Right lobe of liver (tissue), 6 donors: Measurements from ENCODE around the gene KDM2B. TPM values are rescaled to one million over a fixed set of nuclear protein-coding genes. Genes with fewer than 3 reads are reported as not detected.

ENCODE experiments used
- ATAC-seq, 4 donors: fragments of 200-7000 bp; cut with Tn5 transposase; one replicate each; pipeline ENCODE4 v1.9.1; 2020; ENCODE audit warnings: mild to moderate bottlenecking in 4 of 4, moderate library complexity in 4 of 4
- DNase-seq, 3 donors: peaks; one replicate each; pipeline ENCODE4 v3.0.0-alpha.2; 2020
- H3K27ac ChIP-seq, 3 donors: fragments of 200-600 bp; one replicate each; pipeline ENCODE4 v1.8.0; 2022
- H3K27me3 ChIP-seq, 2 donors: fragments of 200-600 bp; one replicate each; pipeline ENCODE4 v1.8.0; 2022
- H3K36me3 ChIP-seq, 4 donors: fragments of 200-600 bp; sonication (generic) in 1 of 4; one replicate each; pipeline versions ENCODE4 v1.5.1 to v1.8.0; 2017 to 2022; ENCODE audit warnings: control low read depth in 1 of 4
- H3K4me1 ChIP-seq, 4 donors: fragments of 200-600 bp; sonication (generic) in 1 of 4; one replicate each; pipeline versions ENCODE4 v1.5.1 to v1.8.0; 2017 to 2022; ENCODE audit warnings: control low read depth in 1 of 4
- H3K4me3 ChIP-seq, 3 donors: fragments of 200-600 bp; one replicate each; pipeline ENCODE4 v1.8.0; 2022
- H3K9me3 ChIP-seq, 4 donors: fragments of 200-600 bp; sonication (generic) in 1 of 4; one replicate each; pipeline versions ENCODE4 v1.5.1 to v1.8.0; 2017 to 2022; ENCODE audit warnings: control low read depth in 1 of 4
- POLR2A ChIP-seq: fragments of 450-650 bp; IDR thresholded peaks from one replicate; pipeline ENCODE4 v1.6.1; 2017; ENCODE audit warnings: antibody characterized with exemption, mild to moderate bottlenecking
- WGBS: methylation state at CpG from one replicate; pipeline ENCODE4 v1.1.6; 2018; ENCODE audit warnings: low coverage, low lambda C conversion rate; ENCODE audit not compliant: insufficient coverage; ENCODE audit errors: missing lambda C conversion rate; 5-methylcytosine and 5-hydroxymethylcytosine counted together
- intact Hi-C, 2 donors: fragments of 100-400 bp; cut with DNase I; formaldehyde crosslinking; loops; one replicate each; pipeline versions ENCODE4 v1.11.2 to v1.14.1; 2022
- total RNA-seq, 6 experiments: library from RNA; depleted of rRNA in 2 of 6; stranded (reverse); fragments of >200 nt in 2 of 6; fragmentation: NEBNext Ultra II Directional in 3 of 6; extraction: Animal tissue kit (Norgen Biotek cat#: 25700) in 3 of 6; gene quantifications; one replicate each; pipeline versions ENCODE4 v1.1.0 to v1.2.4, GENCODE V29; 2016 to 2023
- TF ChIP-seq, protein P1 (sequence below), 4 donors: fragments of 200-600 bp in 3 of 4; fragments of 450-650 bp in 1 of 4; IDR thresholded peaks; one replicate each; pipeline versions ENCODE4 v1.5.1 to v1.8.0; 2016 to 2022; ENCODE audit warnings: antibody characterized with exemption in 4 of 4, mild to moderate bottlenecking in 2 of 4
- donor health status: DM: no; HTN: yes; CAD: no.
- donor health status: DM: no; HTN: no; CAD: no.
- donor health status: DM: no; HTN: no; CAD: no.
- donor health status: DM: no; HTN: yes; CAD: no.
- donor health status: DM: no; HTN: yes; CAD: no.

KDM2B gene
- total RNA-seq, 6 experiments from 2014 or later, result 4.8 to 22.8 (median 9.8) TPM

DNA sequence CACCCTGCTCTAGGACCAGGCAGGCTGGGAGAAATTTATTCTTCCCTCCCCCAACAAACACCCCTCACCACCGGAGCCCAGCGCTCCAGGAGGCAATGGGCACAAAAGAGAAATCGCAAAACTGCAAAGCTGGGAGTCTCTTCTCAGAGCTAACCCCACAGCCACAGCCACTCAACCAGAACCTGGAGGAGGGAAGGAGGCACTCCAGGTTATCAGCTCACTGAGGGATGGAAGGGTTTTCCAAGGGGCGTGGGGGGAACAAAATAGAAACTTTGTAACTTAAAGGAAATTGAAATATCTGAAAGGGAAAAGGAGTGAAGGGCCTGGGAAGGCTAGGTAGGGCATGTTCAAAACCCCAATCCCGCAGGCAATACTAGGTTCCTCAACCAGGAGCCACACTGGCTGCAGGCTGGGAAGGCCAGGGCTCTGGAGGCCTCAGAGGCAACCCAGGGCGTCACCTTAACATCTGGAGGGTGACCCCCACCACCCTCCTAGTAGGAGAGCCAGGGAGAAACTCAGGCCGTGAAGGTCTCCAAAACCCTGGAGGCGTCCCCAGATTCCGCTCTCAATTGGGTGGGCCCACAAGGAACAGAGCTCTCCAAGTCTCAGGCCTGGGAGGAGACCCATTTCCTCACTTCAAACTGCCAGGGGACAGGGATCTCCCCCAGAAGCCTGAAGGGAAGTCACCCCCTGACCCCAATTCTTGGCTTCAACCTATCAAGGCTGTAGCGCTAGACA, 3.2 kb downstream of the KDM2B start:
- Histone ChIP-seq H3K36me3 (no peaks in the 10 kb centered on the region), H3K9me3 (no peaks in the 10 kb centered on the region), H3K4me3 (no peak overlapping the region), H3K4me1 (no peaks in the 10 kb centered on the region), H3K27me3 (no peaks in the 10 kb centered on the region), H3K27ac (no peak overlapping the region)
- TF ChIP-seq, protein P1, sequence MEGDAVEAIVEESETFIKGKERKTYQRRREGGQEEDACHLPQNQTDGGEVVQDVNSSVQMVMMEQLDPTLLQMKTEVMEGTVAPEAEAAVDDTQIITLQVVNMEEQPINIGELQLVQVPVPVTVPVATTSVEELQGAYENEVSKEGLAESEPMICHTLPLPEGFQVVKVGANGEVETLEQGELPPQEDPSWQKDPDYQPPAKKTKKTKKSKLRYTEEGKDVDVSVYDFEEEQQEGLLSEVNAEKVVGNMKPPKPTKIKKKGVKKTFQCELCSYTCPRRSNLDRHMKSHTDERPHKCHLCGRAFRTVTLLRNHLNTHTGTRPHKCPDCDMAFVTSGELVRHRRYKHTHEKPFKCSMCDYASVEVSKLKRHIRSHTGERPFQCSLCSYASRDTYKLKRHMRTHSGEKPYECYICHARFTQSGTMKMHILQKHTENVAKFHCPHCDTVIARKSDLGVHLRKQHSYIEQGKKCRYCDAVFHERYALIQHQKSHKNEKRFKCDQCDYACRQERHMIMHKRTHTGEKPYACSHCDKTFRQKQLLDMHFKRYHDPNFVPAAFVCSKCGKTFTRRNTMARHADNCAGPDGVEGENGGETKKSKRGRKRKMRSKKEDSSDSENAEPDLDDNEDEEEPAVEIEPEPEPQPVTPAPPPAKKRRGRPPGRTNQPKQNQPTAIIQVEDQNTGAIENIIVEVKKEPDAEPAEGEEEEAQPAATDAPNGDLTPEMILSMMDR (IDR thresholded peaks at IDR 0.05), result no peak
- TF ChIP-seq POLR2A, result no peak
- intact Hi-C loops, result no loop called here
- DNase-seq, result no peak
- no peak for ATAC-seq
- whole genome bisulfite sequencing, result 100% methylated on average over 1 of the region's 10 CpGs

DNA sequence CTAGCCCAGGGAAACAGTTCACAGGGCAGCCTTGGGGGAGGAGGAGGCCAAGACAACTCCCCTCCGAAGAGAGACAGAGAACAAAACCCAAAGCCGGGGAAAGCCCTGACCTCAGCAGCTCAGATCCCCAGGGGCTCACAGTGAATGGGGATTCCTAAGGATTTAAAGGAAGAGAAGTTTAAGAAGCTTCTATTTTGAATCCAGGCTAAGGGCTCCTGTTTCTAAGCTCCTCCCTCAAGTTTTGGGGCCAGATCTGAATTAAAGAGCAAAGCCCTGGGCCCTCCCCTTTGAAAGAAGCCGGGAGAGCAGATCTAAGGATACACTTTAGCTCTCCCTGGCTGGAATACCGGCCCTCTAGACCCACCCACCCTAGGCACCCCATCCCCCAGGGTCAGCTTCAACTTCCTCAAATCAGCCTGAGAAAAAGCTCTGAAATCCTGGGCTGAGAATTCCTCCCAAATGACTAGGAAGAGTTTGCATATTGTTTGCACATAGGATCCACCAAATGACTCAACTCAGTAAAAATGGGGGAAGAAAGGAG, 3.9 kb downstream of the KDM2B start:
- no peaks in the 10 kb centered on the region for H3K27me3 ChIP-seq
- H3K9me3 ChIP-seq, result no peaks in the 10 kb centered on the region
- intact Hi-C loops, result no loop called here
- WGBS, result 53% methylated on average over 3 of the region's 4 CpGs
- H3K4me3 ChIP-seq, result no peak overlapping the region
- DNase-seq (no peak), ATAC-seq (no peak)
- H3K4me1 ChIP-seq, result no peaks in the 10 kb centered on the region
- H3K27ac ChIP-seq, result no peak overlapping the region
- H3K36me3 ChIP-seq, result no peaks in the 10 kb centered on the region
- TF ChIP-seq, protein P1 (IDR thresholded peaks at IDR 0.05), result no peak
- no peak for TF ChIP-seq POLR2A

DNA sequence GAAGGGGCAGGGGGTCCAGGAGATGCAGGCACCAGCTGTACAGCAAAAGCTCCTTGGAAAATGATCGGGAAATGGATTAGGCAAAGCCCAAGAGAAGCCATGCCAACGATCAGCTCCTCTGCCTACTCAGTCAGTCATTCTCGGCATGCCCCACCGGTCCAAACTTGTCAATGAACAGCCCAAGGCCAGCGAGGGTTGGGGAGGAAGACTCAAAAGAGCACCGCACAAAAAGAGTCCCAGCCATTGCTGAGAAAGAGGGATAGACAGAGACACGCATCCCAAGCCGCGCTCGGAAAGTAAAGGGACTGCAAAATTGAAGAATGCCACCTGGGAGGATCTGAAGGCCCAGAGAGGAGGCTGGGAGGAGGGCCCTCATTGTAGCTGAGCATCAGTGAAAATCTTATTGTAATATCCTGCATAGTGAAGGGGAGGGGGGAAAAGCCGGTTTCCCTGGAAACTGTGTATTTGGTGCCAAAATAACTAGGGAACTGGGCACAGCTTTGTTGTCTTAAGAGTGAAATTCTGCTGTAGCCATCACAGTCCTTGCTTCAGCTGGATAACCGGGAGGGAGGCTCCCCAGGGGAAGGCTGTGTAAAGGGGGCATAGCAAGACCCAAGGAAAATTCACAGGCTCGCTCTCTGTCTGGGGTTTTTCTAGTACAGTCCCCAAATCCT, 4.7 kb downstream of the KDM2B start:
- no peak for TF ChIP-seq POLR2A
- TF ChIP-seq, protein P1 (IDR thresholded peaks at IDR 0.05), result no peak
- no peak for ATAC-seq
- no peaks in the 10 kb centered on the region for H3K36me3 ChIP-seq
- H3K4me1 ChIP-seq, result no peaks in the 10 kb centered on the region
- 95% methylated on average over 10 of the region's 13 CpGs for WGBS
- no peak overlapping the region for H3K4me3 ChIP-seq
- no peaks in the 10 kb centered on the region for H3K9me3 ChIP-seq
- H3K27me3 ChIP-seq, result no peaks in the 10 kb centered on the region
- intact Hi-C loops, result no loop called here
- H3K27ac ChIP-seq, result no peak overlapping the region
- no peak for DNase-seq

DNA sequence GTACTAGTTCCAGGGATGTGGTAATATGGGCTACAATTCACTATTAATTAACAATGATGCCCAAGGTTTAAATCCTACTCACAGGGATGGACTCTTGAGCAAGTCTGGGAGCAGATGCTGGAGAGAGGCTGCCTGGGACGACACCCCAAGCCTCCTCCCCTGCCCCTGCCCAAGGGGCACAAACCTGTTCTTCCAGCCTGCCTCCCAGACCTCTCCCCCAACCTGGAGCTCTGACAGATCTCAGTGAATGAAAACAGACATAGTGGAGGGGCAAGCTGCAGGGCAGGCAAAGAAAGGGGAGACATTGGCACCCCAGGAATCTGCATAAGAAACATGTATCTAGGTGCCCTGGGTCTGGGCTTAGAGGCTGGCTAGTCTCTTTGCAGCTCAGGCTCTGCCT, 5.8 kb downstream of the KDM2B start:
- Histone ChIP-seq H3K27ac (no peak overlapping the region), H3K9me3 (no peaks in the 10 kb centered on the region), H3K4me1 (no peaks in the 10 kb centered on the region), H3K36me3 (no peaks in the 10 kb centered on the region), H3K4me3 (no peak overlapping the region), H3K27me3 (no peaks in the 10 kb centered on the region)
- ATAC-seq, result no peak
- TF ChIP-seq, protein P1 (IDR thresholded peaks at IDR 0.05), result no peak
- no peak for TF ChIP-seq POLR2A
- intact Hi-C loops, result no loop called here
- 86% methylated on average over 1 of the region's 1 CpG for WGBS
- no peak for DNase-seq
